ENCODE measurements around the gene NNT.
"Not testable (repeated sequence)": the region's sequence is repeated elsewhere in the genome, so short reads cannot be mapped to it uniquely, and the experiment has no call there.

Gene NNT

DNA sequence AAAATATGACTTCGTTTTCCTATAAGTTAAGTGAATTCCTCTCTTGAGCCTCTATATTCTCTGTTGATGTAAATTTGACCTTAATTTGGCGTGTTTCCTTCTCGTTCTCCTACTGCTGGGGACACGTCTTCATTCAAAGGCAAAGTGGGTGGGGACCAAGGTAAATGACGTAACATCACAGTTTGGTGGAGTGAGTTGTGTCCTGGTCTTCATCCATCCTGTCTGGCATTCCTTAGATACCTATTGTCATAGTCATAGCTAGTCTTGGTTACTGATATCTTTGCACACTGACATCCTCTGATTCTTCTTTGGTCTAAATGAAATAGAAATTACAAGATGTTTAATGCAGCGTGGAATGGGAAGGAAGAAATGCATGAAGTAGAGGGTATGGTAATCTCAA, 108.5 kb downstream of the NNT start:
- FAIRE-seq (no peak), DNase-seq (ENCODE audit: insufficient read length, low spot score) (no peak)
- TF ChIP-seq POU2F2 (IDR thresholded peaks at IDR 0.05; ENCODE audit: low read depth, low read length) (no peak), POLR2A (IDR thresholded peaks at IDR 0.05; ENCODE audit: low read depth, low read length) (no peak), POLR2AphosphoS5 (IDR thresholded peaks at IDR 0.05; ENCODE audit: low read depth, low read length) (no peak), SPI1 (IDR thresholded peaks at IDR 0.05; ENCODE audit: low read depth, low read length) (no peak), TAF1 (IDR thresholded peaks at IDR 0.05; ENCODE audit: low read depth, low read length) (no peak), PAX5 (IDR thresholded peaks at IDR 0.05; ENCODE audit: insufficient read depth, low read length, severe bottlenecking) (no peak)

DNA sequence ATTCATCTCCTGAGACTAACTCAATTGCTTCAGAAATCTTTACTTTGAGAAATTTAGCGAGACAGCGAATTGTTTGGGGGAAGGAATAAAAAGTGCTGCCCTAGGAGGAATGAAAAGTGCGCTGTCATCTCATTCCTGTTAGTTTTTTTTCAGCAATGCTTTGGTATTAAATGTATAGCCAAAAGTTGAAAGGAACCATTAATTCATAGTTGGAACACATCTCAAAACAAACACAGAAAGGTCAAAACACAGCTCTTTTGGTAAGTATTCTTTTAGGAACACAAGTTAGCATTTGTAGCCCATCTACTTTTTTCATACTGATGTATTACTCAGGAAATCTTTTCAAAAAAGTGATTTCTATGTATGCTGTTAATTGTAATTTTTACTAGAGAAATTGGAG, 109.1 kb downstream of the NNT start:
- DNase-seq (ENCODE audit: insufficient read length, low spot score) = no peak
- no peak for FAIRE-seq
- TF ChIP-seq PAX5 (IDR thresholded peaks at IDR 0.05; ENCODE audit: insufficient read depth, low read length, severe bottlenecking) (no peak), POLR2A (IDR thresholded peaks at IDR 0.05; ENCODE audit: low read depth, low read length) (no peak), POU2F2 (IDR thresholded peaks at IDR 0.05; ENCODE audit: low read depth, low read length) (no peak), SPI1 (IDR thresholded peaks at IDR 0.05; ENCODE audit: low read depth, low read length) (no peak), POLR2AphosphoS5 (IDR thresholded peaks at IDR 0.05; ENCODE audit: low read depth, low read length) (no peak), TAF1 (IDR thresholded peaks at IDR 0.05; ENCODE audit: low read depth, low read length) (no peak)

DNA sequence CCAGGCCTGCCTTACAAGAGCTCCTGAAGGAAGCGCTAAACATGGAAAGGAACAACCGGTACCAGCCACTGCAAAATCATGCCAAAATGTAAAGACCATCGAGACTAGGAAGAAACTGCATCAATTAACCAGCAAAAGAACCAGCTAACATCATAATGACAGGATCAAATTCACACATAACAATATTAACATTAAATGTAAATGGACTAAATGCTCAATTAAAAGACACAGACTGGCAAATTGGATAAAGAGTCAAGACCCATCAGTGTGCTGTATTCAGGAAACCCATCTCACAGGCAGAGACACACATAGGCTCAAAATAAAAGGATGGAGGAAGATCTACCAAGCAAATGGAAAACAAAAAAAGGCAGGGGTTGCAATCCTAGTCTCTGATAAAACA, 116.8 kb downstream of the NNT start:
- DNase-seq (ENCODE audit: insufficient read length, low spot score); FAIRE-seq: not testable (repeated sequence)

DNA sequence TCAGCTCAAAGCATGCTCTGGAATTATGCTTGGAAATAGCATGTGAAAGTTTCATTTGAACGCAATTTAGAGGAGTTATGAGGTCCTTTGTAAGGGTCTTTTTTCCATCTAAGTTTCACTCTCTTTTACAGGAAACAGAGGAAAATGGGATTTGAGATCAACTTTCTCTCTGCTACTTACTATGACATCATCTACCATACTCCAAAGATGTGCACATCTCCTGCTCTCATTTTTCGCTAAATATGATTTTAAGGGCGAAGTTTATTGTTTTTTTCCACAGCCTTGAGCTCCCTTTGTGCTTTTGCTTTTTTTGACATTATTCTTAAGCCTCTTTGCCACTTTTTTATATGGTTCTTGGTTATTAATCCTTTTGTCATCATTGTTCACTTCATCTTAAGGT, 125.6 kb downstream of the NNT start:
- no peak for TF ChIP-seq PAX5 (IDR thresholded peaks at IDR 0.05; ENCODE audit: insufficient read depth, low read length, severe bottlenecking)
- no peak for TF ChIP-seq TAF1 (IDR thresholded peaks at IDR 0.05; ENCODE audit: low read depth, low read length)
- no peak for TF ChIP-seq POLR2AphosphoS5 (IDR thresholded peaks at IDR 0.05; ENCODE audit: low read depth, low read length)
- no peak for FAIRE-seq
- no peak for DNase-seq (ENCODE audit: insufficient read length, low spot score)

DNA sequence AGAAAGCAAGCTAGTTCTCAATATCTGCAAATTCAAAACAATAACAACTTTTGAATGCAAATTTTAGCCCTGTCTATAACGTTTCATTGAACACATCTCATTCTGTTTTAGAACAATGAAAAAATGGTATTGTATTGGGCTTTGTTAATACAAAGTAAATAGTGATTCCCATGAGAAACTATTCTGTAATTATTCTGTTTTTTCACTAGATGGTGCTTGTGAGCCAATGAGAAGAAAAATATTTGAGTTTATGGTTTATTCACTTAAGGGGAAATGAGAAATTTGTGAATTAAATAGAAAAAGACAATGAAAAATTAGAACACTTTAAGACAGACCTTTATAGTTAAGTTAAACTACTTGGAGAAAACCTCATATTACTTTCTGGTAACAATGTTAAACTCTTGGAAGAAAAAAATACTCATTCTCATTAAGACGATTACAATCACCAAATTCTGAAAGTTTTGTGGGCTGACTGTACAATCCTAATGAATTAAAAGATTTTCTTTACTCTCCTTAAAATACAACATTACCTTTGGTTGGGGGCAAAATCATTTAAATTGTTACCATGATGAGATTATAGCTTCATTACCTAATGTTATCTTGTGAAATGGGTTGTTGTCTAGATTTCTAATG, 127.0 kb downstream of the NNT start:
- DNase-seq (ENCODE audit: insufficient read length, low spot score) (no peak), FAIRE-seq (no peak)
- no peak for TF ChIP-seq SPI1 (IDR thresholded peaks at IDR 0.05; ENCODE audit: low read depth, low read length)
- no peak for TF ChIP-seq POLR2AphosphoS5 (IDR thresholded peaks at IDR 0.05; ENCODE audit: low read depth, low read length)
- TF ChIP-seq TAF1 (IDR thresholded peaks at IDR 0.05; ENCODE audit: low read depth, low read length) = no peak
- TF ChIP-seq POU2F2 (IDR thresholded peaks at IDR 0.05; ENCODE audit: low read depth, low read length) = no peak
- no peak for TF ChIP-seq POLR2A (IDR thresholded peaks at IDR 0.05; ENCODE audit: low read depth, low read length)
- no peak for TF ChIP-seq PAX5 (IDR thresholded peaks at IDR 0.05; ENCODE audit: insufficient read depth, low read length, severe bottlenecking)

DNA sequence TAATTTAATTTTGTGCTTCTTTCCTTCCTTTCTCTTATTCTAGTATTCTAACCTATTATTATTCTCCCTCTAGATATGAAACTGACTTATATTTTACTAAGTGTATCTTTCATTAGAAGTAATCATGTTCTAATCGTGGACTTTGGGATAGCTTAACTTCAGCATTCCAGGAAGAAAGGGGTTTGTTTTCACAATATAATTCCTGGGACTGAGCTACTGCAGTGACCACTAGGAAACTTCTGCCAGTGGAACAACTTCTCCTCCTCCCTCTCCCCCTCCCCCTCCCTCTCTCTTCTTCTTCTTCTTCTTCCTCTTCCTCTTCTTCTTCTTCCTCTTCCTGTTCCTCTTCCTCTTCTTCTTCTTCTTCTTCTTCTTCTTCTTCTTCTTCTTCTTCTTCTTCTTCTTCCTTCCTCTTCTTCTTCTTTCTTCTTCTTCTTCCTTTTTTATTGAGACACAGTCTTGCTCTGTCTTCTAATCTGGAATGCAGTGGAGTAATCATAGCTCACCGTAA, 127.9 kb downstream of the NNT start:
- DNase-seq (ENCODE audit: insufficient read length, low spot score) = no peak
- FAIRE-seq = no peak
- TF ChIP-seq POLR2A (IDR thresholded peaks at IDR 0.05; ENCODE audit: low read depth, low read length) (no peak), PAX5 (IDR thresholded peaks at IDR 0.05; ENCODE audit: insufficient read depth, low read length, severe bottlenecking) (no peak), POLR2AphosphoS5 (IDR thresholded peaks at IDR 0.05; ENCODE audit: low read depth, low read length) (no peak), POU2F2 (IDR thresholded peaks at IDR 0.05; ENCODE audit: low read depth, low read length) (no peak), TAF1 (IDR thresholded peaks at IDR 0.05; ENCODE audit: low read depth, low read length) (no peak), SPI1 (IDR thresholded peaks at IDR 0.05; ENCODE audit: low read depth, low read length) (no peak)

- FAIRE-seq = no peak
Measured at GRCh38 chr5:43731573-43731972, 128.6 kb downstream of the NNT start.

GRCh38 chr5:43745923-43746548, 143.1 kb downstream of the NNT start:
- not testable (repeated sequence) for DNase-seq (ENCODE audit: insufficient read length, low spot score); FAIRE-seq

More at GRCh38 chr5:43731573-43731972, 128.6 kb downstream of the NNT start:
- DNase-seq (ENCODE audit: insufficient read length, low spot score) = no peak
- TF ChIP-seq SPI1 (IDR thresholded peaks at IDR 0.05; ENCODE audit: low read depth, low read length) (no peak), POLR2A (IDR thresholded peaks at IDR 0.05; ENCODE audit: low read depth, low read length) (no peak), PAX5 (IDR thresholded peaks at IDR 0.05; ENCODE audit: insufficient read depth, low read length, severe bottlenecking) (no peak), POU2F2 (IDR thresholded peaks at IDR 0.05; ENCODE audit: low read depth, low read length) (no peak), TAF1 (IDR thresholded peaks at IDR 0.05; ENCODE audit: low read depth, low read length) (no peak), POLR2AphosphoS5 (IDR thresholded peaks at IDR 0.05; ENCODE audit: low read depth, low read length) (no peak)

DNA sequence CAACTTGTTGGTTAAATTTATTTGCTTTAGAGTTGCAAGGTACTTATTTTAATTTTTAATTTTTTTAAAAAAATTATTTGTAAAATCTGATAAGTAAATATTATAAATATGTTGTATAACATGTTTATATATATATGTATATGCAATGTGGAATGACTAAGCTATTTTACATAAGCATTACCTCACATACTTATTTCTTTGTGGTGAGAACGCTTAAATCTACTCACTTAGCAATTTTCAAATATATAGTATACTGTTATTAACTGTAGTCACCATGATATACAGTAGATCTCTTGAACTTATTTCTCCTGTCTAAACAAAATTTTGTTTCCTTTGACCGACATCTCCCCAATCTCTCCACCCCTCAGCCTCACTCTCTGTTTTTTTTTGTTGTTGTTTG, 147.8 kb downstream of the NNT start:
- FAIRE-seq (no peak), DNase-seq (ENCODE audit: insufficient read length, low spot score) (no peak)
- TF ChIP-seq POLR2AphosphoS5 (IDR thresholded peaks at IDR 0.05; ENCODE audit: low read depth, low read length) (no peak), SPI1 (IDR thresholded peaks at IDR 0.05; ENCODE audit: low read depth, low read length) (no peak), POU2F2 (IDR thresholded peaks at IDR 0.05; ENCODE audit: low read depth, low read length) (no peak), TAF1 (IDR thresholded peaks at IDR 0.05; ENCODE audit: low read depth, low read length) (no peak), POLR2A (IDR thresholded peaks at IDR 0.05; ENCODE audit: low read depth, low read length) (no peak), PAX5 (IDR thresholded peaks at IDR 0.05; ENCODE audit: insufficient read depth, low read length, severe bottlenecking) (no peak)

- TF ChIP-seq POU2F2 (IDR thresholded peaks at IDR 0.05; ENCODE audit: low read depth, low read length) (no peak), TAF1 (IDR thresholded peaks at IDR 0.05; ENCODE audit: low read depth, low read length) (no peak), POLR2AphosphoS5 (IDR thresholded peaks at IDR 0.05; ENCODE audit: low read depth, low read length) (no peak), PAX5 (IDR thresholded peaks at IDR 0.05; ENCODE audit: insufficient read depth, low read length, severe bottlenecking) (no peak), POLR2A (IDR thresholded peaks at IDR 0.05; ENCODE audit: low read depth, low read length) (no peak), SPI1 (IDR thresholded peaks at IDR 0.05; ENCODE audit: low read depth, low read length) (no peak)
- FAIRE-seq = no peak
- no peak for DNase-seq (ENCODE audit: insufficient read length, low spot score)
Measured at GRCh38 chr5:43753069-43753468, 150.1 kb downstream of the NNT start.

Measured in GM12891 (cell line).